Activated CD4-positive, alpha-beta T cell treated with anti-CD3 and anti-CD28 coated beads, Interleukin-2, Interleukin-6, amounts not matched to agents 100 ng/mL and 50 ng/mL, durations not matched to agents 16 hours and 8 hours (primary cell): Measurements from ENCODE around the gene SULT1B1.

Source experiments
- DNase-seq: peaks from one replicate; pipeline ENCODE4 v3.0.0-alpha.2; 2020

The SULT1B1 gene

GRCh38 chr4:69684804-69685203, 75.6 kb downstream of the SULT1B1 start:
- DNase-seq = no peak
